Smooth muscle cell of the brain vasculature (primary cell): ENCODE measurements around the gene FAR1.

Source experiments
- DNase-seq: peaks from one replicate; pipeline ENCODE4 v3.0.0-alpha.2; 2012; ENCODE audit warnings: low read depth, low spot score

The FAR1 gene

DNA sequence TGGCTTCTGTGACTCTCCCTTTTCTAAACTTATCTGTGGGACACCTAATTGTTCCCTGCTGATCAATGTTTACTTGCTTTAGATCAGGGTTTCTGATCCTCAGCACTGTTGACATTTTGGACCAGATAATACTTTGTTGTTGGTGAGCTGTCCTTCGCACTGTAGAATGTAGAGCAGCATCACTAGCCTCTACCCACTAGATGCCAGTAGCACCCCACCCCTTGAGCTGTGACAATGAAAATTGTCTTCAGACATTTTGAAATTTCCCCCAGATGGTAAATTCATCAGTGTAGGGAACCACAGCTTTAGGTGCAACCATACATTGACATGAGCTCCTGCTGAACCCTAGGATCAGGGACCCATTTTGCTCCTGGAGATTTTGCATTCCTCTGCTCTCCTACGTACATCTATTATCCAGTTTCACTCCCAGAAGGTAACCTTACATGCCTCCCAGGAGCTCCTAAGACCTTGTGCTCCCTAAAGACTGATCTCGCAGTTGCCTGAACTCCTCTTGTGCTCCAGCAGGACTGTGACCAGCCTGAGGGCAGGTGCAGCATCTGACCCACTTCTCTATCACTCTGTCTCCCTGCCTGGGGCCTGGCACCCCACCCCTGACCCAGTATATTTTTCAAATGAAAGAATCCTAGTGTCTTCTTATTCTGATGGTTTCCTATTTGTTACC is 107.8 kb downstream of the FAR1 start:
- no peak for DNase-seq

DNA sequence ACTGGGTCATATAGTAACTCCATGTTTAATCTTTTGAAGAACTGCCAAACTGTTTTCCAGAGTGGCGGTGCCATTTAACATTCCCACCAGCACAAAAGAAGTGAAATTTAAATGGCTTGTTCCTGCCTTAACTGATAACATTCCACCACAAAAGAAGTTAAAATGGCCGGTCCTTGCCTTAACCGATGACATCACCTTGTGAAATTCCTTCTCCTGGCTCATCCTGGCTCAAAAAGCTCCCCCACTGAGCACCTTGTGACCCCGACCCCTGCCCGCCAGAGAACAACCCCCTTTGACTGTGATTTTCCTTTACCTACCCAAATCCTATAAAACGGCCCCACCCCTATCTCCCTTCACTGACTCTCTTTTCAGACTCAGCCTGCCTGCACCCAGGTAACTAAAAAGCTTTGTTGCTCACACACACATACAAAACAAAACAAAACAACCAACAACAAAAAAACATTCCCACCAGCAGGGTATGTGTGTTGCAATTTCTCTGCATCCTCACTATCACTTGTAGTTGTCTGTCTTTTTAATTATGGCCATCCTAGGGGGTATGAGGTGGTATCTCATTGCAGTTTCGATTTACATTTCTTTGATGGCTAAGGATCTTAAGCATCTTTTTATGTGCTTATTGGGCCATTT is 109.0 kb downstream of the FAR1 start:
- no peak for DNase-seq

DNA sequence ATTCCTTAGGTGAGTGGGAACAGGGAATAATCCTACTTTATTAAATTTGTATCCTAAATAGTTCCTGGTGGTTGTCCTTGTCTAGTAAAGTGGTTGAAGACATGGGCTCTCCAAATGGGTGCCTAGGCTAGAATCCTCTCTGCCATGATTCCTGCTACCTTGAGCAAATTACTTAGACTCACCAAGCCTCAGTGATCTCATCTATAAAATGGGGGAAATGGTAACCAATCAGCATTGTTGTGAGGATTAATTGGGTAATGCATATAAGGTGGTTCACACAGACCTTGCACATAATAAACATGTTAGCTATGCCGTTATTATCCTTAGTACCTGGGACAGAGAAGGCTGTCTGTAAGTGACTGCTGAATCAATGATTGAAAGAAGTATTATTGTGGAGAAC is 109.9 kb downstream of the FAR1 start:
- no peak for DNase-seq

DNA sequence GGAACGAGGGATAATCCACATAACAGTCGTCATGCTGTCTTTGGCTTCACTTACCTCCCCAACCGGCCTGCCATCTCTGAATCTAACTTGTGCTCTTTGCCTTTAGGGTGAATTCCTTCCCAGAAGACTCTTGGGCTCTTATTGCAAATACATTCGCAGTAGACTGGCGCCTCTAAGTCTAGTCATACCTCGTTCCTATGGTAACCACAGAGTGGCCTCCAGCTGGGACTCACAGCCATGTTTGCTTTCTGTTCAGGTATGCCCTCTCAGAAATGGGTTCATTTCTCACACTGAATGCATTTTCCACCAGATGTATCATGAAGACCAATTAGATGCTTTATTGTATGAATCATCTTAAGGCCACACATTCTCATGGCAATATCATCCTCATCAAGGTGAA is 112.7 kb downstream of the FAR1 start:
- no peak for DNase-seq
